Measurements from ENCODE around the gene HSD17B2.

DNA sequence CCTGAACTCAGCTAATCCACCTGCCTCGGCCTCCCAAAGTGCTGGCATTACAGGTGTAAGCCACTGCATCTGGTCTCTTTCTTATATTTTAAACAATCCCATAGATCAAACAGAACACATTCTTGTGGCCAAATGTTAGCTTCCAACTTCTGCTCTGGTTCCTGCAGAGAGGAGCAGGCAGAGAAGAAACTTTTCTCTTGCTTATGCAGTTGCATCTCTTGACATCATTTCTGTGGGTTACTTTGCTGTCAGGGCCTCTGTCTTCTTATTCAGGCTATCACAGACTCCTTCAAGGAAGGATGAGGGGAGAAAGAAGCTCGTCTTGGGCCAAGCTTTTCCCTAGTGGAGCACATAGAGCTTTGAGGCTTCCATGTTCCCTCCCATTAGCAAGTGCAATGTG lies 7.8 kb downstream of the HSD17B2 start:
- TF ChIP-seq YY1 (IDR thresholded peaks at IDR 0.05; ENCODE audit: low read depth) = no peak
- TF ChIP-seq EP300 (IDR thresholded peaks at IDR 0.05; ENCODE audit: borderline replicate concordance) = no peak
- no peak for TF ChIP-seq EGR1 (IDR thresholded peaks at IDR 0.05)
- TF ChIP-seq, protein P1, sequence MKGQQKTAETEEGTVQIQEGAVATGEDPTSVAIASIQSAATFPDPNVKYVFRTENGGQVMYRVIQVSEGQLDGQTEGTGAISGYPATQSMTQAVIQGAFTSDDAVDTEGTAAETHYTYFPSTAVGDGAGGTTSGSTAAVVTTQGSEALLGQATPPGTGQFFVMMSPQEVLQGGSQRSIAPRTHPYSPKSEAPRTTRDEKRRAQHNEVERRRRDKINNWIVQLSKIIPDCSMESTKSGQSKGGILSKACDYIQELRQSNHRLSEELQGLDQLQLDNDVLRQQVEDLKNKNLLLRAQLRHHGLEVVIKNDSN (IDR thresholded peaks at IDR 0.05) = no peak
- TF ChIP-seq TCF12 (IDR thresholded peaks at IDR 0.05; ENCODE audit: low read depth) = no peak
- TF ChIP-seq, protein P2, sequence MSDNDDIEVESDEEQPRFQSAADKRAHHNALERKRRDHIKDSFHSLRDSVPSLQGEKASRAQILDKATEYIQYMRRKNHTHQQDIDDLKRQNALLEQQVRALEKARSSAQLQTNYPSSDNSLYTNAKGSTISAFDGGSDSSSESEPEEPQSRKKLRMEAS (IDR thresholded peaks at IDR 0.05) = no peak
